Adipocyte (in vitro differentiated cells): ENCODE data around the gene PITPNM1.
"Not testable (repeated sequence)": the region's sequence is repeated elsewhere in the genome, so short reads cannot be mapped to it uniquely, and the experiment has no call there.

Experiments used
- DNase-seq: peaks from one replicate; pipeline ENCODE4 v3.0.0-alpha.2; 2015; ENCODE audit warnings: low read depth
- H3K27me3 ChIP-seq: replicated peaks from 2 replicates; pipeline ENCODE4 v1.7.0; 2013; ENCODE audit warnings: mild to moderate bottlenecking, low read length, moderate library complexity; ENCODE audit not compliant: control insufficient read depth, insufficient read depth
- H3K36me3 ChIP-seq: 2 replicates; pipeline ENCODE4 v1.7.0; 2013; ENCODE audit warnings: low read length, mild to moderate bottlenecking, moderate library complexity; ENCODE audit not compliant: control insufficient read depth, insufficient read depth, severe bottlenecking
- H3K4me1 ChIP-seq: 2 replicates; pipeline ENCODE4 v1.7.0; 2013; ENCODE audit warnings: mild to moderate bottlenecking, low read length, moderate library complexity; ENCODE audit not compliant: control insufficient read depth, insufficient read depth
- H3K4me3 ChIP-seq: 2 replicates; pipeline ENCODE4 v1.7.0; 2013; ENCODE audit warnings: mild to moderate bottlenecking, low read length, moderate library complexity
- H3K9ac ChIP-seq: 2 replicates; pipeline ENCODE4 v1.7.0; 2013; ENCODE audit warnings: mild to moderate bottlenecking, low read length, moderate library complexity
- H3K9me3 ChIP-seq: 2 replicates; pipeline ENCODE4 v1.7.0; 2013; ENCODE audit warnings: mild to moderate bottlenecking, low read length, moderate library complexity; ENCODE audit not compliant: control insufficient read depth

PITPNM1 gene

DNA sequence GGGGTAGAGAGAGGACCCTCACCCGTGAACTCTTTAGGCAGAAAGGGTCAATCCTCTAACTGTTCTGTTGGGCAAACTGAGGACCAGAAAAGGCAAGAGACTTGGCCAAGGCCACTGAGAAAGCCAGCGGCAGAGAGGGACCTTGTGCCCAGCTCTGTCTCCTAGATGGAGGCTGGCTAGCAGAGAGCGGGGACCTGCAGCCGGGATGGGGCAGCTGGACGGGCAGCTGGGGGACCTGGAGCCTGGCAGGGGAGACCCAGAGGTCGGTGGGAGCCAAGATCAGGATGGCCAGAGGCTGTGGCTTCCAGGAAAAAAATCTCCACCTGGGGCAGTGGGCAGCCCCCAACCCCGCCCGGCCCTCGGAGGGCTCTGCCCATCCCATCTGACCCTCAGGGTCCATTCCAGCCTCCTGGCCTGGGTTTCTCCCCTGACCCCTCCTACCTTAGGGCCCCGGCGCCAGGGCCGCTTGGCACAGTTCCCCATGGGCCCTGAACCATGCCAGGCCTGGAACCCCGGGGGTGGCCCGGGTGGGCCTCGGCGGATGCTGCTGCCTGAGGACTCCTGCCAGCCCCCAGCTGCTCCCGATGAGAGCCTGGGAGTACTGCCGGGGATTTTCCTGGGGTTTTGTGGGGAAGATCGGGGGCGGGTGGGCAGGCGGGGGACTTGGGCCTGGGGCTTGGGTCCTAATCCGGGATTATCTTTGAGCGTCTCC is 17.8 kb upstream of the PITPNM1 start, which contains the start of gene CABP2:
CABP2 (minus strand) TSS at position 603 of the 712 bp plus-strand sequence; CDS start at position 483, 120 bp downstream.
- Histone ChIP-seq H3K4me3 (no peak within 1 kb of the TSS), H3K9me3 (peaks cover 3% of the 10 kb centered on the region), H3K4me1 (no peaks in the 10 kb centered on the region), H3K27me3 (peaks cover 38% of the 10 kb centered on the region), H3K36me3 (no peaks in the 10 kb centered on the region), H3K9ac (no peak within 1 kb of the TSS)
- DNase-seq, result no peak

DNA sequence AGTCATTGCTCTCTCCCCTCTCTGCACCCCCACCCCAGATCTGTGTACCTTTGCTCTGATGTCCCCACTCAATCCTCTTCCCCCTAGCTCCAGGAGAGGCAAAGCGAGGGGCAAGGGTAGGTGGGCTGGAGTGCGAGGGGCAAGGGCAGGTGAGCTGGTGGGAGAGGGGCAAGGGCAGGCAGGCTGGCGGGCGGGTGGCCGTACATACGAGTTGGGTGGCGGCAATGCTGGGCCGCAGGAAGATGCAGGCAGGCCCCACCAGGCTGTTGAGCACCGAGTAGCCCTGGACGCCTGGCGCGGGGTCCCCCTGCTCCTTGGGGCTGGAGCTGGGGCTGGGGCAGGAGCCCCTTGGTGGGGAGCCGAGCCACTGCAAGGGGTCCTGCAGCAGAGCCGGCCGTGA is 17.2 kb upstream of the PITPNM1 start:
- Histone ChIP-seq H3K4me1 (no peaks in the 10 kb centered on the region), H3K9me3 (peaks cover 3% of the 10 kb centered on the region), H3K9ac (no peak overlapping the region), H3K27me3 (peaks cover 34% of the 10 kb centered on the region), H3K36me3 (no peaks in the 10 kb centered on the region), H3K4me3 (no peak overlapping the region)
- no peak for DNase-seq

DNA sequence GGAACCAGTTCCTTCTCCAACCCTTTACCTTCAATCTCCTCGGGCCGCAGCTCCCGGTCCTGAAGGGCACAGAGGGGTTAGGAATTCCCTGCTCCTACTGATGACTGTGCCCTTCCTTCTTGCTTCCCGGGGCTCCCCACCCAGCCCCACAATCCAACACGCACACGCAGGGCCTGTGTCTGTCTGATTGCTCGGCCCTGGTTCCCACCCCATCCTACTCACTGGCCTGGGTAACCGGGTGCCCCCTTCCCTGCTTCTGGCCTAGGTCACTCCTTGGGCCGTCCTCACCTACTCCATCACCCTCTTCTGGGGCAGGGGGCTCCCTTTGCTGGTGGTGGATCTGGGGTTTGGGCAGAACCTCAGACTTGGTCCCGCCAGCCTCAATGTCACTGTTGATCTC is 16.8 kb upstream of the PITPNM1 start:
- H3K27me3 ChIP-seq, result peaks cover 30% of the 10 kb centered on the region
- no peaks in the 10 kb centered on the region for H3K36me3 ChIP-seq
- no peak overlapping the region for H3K9ac ChIP-seq
- no peaks in the 10 kb centered on the region for H3K4me1 ChIP-seq
- H3K9me3 ChIP-seq, result peaks cover 3% of the 10 kb centered on the region
- DNase-seq, result no peak
- no peak overlapping the region for H3K4me3 ChIP-seq

DNA sequence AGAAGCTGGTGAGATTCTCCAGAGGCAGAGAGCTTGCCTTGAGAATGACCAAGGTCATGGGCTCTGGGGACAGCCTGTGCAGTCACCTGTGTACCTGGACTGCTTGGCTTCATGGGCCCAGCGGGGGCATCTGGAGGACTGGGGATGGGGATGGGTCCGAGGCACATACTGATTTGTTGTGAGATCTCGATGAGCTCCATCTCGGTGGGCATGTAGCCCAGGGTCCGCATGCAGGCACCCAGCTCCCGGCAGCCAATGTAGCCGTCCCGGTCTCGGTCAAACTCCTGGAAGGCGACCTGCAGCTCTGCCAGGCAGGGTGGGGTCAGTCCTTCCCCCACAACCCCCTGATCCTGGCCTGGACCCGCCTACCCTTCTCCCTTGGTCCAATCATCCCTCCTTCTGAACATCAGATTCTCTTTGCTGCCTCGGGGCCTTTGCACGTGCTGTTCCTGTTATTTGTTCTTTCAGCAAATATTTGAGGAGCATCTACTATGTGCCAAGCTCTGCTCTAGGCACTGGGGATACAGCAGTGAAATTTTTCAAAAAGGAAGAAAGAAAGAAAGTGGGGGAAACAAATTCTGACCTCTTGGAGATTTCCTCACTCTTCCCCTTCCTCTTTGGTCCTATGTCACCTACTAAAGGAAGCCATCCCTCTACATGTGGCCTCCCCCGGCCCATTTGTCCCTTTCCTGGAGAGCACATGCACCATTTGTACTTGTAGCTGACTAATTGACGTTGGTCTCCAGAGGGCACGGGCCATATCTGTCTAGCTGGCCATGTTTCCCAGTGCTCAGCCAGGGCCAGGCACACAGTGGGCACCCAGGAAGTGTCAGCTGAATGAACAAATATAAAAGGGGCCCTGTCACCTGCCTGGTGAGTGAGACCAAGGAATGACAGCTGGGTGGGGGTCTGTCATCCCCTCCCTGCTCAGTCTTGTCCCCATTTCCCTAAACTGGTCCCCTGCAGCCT is 16.0 kb upstream of the PITPNM1 start:
- DNase-seq, result no peak
- Histone ChIP-seq H3K27me3 (peaks cover 30% of the 10 kb centered on the region), H3K36me3 (no peaks in the 10 kb centered on the region), H3K9ac (no peak overlapping the region), H3K9me3 (no peaks in the 10 kb centered on the region), H3K4me3 (no peak overlapping the region), H3K4me1 (no peaks in the 10 kb centered on the region)

DNA sequence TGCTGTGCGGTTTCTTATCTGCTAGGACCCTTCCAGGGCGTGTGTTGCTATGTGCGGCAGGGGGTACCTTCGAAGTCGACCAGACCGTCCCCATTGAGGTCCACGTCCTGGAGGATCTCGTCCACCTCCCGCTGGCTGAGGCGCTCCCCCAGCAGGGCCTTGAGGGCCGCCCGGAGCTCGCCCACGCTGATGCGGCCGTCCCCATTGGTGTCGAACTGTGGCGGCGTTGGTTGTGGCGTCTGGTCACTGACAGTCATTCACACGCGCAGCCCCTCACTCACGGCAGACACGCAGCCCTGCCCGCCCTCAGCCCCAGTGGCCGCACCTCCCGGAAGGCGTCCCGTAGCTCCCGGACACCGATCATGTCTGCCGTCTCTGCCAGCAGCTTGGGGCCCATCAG is 14.6 kb upstream of the PITPNM1 start:
- Histone ChIP-seq H3K4me3 (no peak overlapping the region), H3K9me3 (no peaks in the 10 kb centered on the region), H3K36me3 (no peaks in the 10 kb centered on the region), H3K9ac (no peak overlapping the region), H3K4me1 (no peaks in the 10 kb centered on the region), H3K27me3 (peaks cover 27% of the 10 kb centered on the region)
- no peak for DNase-seq

DNA sequence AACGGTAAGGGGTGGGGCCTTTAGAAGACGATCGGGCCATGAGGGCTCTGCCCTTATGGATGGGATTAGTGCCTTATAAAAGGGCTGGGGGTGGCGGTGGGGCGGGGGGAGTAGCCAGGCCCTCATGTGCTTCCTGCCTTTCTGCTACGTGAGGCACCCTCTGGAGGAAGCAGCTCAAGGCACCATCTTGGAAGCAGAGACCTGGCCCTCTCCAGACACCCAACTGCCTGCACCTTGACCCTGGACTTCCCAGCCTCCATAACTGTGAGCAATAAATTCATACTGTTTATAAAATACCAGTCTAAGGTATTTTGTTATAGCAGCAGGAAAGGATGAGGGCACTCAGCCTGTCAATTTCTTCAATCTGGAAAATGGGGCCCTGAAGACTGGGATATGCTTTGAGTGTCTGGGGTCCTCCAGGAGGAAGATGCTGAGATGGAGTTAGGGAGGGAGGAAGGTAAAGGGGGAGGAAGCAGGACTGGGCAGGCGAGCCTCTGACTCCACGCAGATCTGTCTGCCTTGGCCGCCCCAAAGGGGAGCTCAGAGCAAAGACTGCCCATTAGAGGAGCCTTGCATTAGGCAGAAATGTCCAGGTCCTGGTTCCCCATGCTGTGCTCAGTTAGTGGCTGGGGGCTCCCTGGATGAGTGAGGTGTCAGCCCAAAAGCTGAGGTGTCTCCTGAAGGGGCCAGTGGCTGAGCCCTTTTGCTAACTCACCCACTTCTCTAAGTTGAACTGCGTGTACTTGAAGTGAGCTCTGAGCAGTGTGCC is 12.8 kb upstream of the PITPNM1 start:
- H3K4me3 ChIP-seq, result no peak overlapping the region
- H3K9ac ChIP-seq, result no peak overlapping the region
- H3K4me1 ChIP-seq, result no peaks in the 10 kb centered on the region
- H3K27me3 ChIP-seq, result peaks cover 24% of the 10 kb centered on the region
- no peak for DNase-seq
- no peaks in the 10 kb centered on the region for H3K36me3 ChIP-seq
- H3K9me3 ChIP-seq, result no peaks in the 10 kb centered on the region

DNA sequence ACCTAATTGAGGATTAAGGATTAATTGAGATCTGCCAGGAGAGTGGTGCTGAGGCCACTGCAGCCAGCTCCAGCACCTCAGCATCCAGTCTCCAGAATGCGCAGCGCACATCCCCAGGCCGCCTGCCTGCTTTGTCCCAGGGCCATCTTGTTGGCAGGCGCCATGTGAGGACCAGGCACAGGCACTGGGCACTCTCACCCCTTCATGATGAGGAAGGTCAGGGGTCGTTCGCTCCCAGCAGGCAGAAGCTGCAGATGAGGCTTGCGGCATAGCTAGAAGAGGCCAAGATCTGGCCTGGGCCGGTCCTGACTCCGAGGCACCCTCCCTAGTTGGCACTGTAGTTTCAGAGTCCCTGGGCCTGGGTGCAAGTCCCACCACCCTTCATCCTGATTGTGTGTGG is 11.6 kb upstream of the PITPNM1 start:
- peaks cover 20% of the 10 kb centered on the region for H3K27me3 ChIP-seq
- no peak overlapping the region for H3K4me3 ChIP-seq
- DNase-seq, result no peak
- no peak overlapping the region for H3K9ac ChIP-seq
- no peaks in the 10 kb centered on the region for H3K36me3 ChIP-seq
- H3K4me1 ChIP-seq, result no peaks in the 10 kb centered on the region
- H3K9me3 ChIP-seq, result no peaks in the 10 kb centered on the region

DNA sequence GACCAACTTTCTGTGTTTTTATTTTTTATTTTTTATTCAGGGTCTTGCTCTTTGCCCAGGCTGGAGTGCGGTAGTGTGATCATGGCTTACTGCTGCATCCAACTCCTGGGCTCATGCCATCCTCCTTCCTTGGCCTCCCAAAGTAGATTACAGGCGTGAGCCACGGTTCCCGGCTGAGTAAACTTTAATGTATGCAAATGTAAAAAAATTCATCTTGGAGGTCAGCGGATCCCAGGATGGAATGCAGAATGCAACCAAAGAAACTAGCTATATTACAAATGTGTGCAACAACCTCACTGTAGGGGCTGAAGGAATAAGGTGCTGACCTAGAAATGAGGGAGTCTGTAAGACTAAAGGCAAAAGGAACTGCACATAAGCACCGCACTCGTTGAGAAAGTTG is 9.0 kb upstream of the PITPNM1 start:
- DNase-seq, result no peak
- Histone ChIP-seq H3K4me1 (peaks cover under 1% of the 10 kb centered on the region), H3K36me3 (no peaks in the 10 kb centered on the region), H3K4me3 (no peak overlapping the region), H3K27me3 (peaks cover 27% of the 10 kb centered on the region), H3K9me3 (no peaks in the 10 kb centered on the region), H3K9ac (no peak overlapping the region)

DNA sequence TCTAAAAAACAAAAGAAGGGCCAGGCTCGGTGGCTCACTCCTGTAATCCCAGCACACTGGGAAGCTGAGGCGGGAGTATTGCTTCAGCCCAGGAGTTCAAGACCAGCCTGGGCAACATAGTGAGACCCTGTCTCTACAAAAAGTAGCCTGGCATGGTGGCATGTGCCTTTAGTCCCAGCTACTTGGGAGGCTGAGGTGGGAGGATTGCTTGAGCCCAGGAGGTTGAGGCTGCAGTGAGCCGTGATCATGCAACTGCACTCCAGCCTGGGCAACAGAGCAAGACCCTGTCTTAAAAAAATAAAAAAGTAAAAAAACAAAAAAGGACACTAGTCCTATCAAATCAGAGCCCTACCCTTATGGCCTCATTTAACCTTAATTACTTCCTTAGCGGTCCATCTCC is 6.4 kb upstream of the PITPNM1 start:
- H3K4me3 ChIP-seq, H3K36me3 ChIP-seq, H3K9ac ChIP-seq, DNase-seq, H3K9me3 ChIP-seq: not testable (repeated sequence)
- Histone ChIP-seq H3K4me1 (peaks cover 13% of the 10 kb centered on the region), H3K27me3 (peaks cover 27% of the 10 kb centered on the region)

DNA sequence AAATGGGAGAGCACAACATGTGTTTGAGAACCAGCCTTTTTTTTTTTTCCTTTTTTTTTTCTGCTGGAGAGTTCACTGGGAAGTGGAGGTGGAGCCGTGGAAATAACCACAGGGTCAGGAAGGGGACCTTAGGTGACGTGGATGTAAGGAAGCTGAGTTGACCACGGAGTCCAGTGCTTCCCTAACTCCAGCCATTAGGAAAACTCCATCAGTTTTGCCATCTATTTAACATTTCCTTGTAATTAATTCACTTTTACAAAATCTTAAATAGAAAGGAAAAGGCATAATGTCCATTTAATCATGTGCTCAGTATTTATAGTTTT is 4.8 kb upstream of the PITPNM1 start:
- Histone ChIP-seq H3K9me3 (no peaks in the 10 kb centered on the region), H3K27me3 (peaks cover 23% of the 10 kb centered on the region), H3K4me1 (peaks cover 25% of the 10 kb centered on the region), H3K9ac (no peak overlapping the region), H3K4me3 (no peak overlapping the region), H3K36me3 (no peaks in the 10 kb centered on the region)
- no peak for DNase-seq
